ENCODE data around the gene ATAD3A. TPM values are rescaled to one million over a fixed set of nuclear protein-coding genes. Genes with fewer than 3 reads are reported as not detected.

ATAD3A gene
- total RNA-seq, 1 donor from 2014 or later, result 17.9 TPM

- intact Hi-C loops (cut with DNase I), result no loop called here
- ATAC-seq (no peak), DNase-seq (ENCODE audit: missing footprints) (no peak)
Measured at GRCh38 chr1:1534401-1535154, 22.6 kb downstream of the ATAD3A start.

GRCh38 chr1:1535201-1536018, 23.4 kb downstream of the ATAD3A start:
- ATAC-seq (no peak), DNase-seq (ENCODE audit: missing footprints) (no peak)
- intact Hi-C loops (cut with DNase I), result no loop called here

GRCh38 chr1:1536019-1536937, 24.3 kb downstream of the ATAD3A start:
- intact Hi-C loops (cut with DNase I), result no loop called here
- ATAC-seq, result no peak
- DNase-seq (ENCODE audit: missing footprints), result no peak

DNA sequence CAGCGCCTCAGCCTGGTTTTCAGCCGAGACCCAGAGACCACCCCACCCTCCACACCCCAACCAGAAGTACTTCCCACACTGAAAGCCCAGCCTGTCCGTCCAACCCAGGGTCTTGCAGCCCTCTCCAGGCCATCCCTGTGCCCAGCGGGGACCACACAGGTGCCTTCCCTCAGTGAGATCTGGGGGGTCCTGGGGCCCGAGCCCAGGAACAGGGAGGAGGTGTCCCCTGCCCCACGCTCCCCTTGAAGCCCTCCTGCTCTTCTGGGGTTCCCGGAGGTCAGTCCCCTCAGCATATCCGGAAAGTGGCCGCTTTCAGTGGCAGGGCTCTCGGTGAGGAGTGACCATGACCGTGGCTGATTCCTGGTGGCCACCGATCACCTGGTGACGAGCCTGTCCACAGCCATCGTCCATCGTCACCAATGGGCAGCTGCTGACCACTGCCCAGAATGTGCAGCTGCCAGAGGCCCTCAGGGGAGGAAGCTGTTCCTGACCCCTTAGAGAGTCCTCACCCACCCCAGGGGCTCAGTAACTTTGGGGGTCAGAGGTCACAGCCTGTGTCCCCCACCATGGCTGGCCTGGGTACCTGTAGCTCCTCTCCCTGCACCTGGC, 25.1 kb downstream of the ATAD3A start:
- ATAC-seq, result no peak
- DNase-seq (ENCODE audit: missing footprints), result no peak
- intact Hi-C loops (cut with DNase I), result no loop called here

DNA sequence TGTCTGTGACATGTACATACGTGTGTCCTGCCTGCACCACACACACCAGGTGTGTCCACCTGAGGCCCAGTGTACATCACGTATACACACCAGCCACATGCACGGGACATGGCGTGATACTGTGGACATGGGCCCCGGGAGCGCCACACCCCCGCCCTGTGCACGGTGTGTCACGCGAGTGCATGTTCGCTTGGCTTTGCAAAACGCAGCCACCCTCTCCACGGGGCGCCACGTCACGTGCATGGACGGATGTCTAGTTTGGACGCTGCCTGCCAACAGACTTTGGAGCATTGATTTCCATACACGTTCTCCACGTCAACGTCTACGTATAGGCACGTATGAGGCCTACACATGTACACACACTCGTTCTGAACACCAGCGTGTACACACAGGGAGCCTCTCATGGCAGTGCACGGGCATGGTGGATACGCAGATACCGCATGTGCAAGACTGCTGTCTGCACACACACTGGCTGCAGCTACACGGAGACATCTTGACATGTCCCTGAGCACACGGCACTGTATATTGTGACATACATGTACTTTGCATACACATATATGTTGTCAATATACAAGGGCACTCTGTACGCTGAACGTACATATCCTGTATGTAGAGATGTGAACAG, 25.8 kb downstream of the ATAD3A start:
- DNase-seq (ENCODE audit: missing footprints), result no peak
- intact Hi-C loops (cut with DNase I), result no loop called here
- no peak for ATAC-seq

GRCh38 chr1:1538334-1538733, 26.4 kb downstream of the ATAD3A start:
- no peak for DNase-seq (ENCODE audit: missing footprints)
- intact Hi-C loops (cut with DNase I), result no loop called here
- no peak for ATAC-seq

- ATAC-seq (no peak), DNase-seq (ENCODE audit: missing footprints) (no peak)
- intact Hi-C loops (cut with DNase I), result no loop called here
Measured at GRCh38 chr1:1538989-1539309, 27.0 kb downstream of the ATAD3A start.

GRCh38 chr1:1539310-1540089, 27.5 kb downstream of the ATAD3A start:
- ATAC-seq, result no peak
- intact Hi-C loops (cut with DNase I), result no loop called here
- DNase-seq (ENCODE audit: missing footprints), result no peak

DNA sequence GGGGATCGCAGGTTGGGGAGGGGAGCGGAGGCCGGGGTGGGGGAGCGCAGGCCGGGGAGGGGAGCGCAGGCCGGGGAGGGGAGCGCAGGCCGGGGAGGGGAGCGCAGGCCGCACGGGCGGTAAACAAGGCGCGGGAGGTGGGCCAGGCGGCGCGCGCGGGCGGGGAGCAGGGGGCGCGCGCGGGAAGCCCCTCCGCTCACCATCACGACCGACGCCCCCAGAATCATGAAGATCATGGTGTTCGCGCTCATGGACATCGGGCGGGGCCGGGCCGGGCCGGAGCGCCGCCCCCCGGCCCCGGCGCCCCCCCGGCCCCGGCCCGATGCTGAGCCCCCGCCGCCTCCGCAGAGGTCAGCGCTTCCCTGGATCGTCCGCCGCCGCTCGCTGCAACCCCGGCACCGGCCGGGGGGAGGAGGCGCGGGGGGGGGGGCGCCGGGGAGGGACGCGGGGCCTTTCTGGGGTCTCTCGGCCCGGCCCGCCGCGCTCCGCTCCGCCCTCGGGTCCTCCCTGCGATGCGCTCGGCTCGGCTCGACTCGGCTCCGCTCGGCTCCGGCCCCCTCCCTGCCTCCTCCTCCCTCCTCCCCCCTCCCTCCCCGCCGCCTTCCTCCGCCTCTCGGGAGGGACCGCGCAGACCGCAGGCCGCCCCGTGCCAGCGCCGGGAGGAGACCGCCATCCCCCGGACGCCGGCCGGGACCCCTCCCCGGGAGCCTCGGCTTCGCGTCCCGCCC, 28.3 kb downstream of the ATAD3A start, which contains the start of gene TMEM240:
TMEM240 (minus strand) TSS at position 535 of the 728 bp plus-strand sequence; CDS start at position 257, 278 bp downstream.
- DNase-seq (ENCODE audit: missing footprints) (peak; percentile 89), ATAC-seq (peak; percentile 72)
- intact Hi-C loops (cut with DNase I), result no loop called here

DNA sequence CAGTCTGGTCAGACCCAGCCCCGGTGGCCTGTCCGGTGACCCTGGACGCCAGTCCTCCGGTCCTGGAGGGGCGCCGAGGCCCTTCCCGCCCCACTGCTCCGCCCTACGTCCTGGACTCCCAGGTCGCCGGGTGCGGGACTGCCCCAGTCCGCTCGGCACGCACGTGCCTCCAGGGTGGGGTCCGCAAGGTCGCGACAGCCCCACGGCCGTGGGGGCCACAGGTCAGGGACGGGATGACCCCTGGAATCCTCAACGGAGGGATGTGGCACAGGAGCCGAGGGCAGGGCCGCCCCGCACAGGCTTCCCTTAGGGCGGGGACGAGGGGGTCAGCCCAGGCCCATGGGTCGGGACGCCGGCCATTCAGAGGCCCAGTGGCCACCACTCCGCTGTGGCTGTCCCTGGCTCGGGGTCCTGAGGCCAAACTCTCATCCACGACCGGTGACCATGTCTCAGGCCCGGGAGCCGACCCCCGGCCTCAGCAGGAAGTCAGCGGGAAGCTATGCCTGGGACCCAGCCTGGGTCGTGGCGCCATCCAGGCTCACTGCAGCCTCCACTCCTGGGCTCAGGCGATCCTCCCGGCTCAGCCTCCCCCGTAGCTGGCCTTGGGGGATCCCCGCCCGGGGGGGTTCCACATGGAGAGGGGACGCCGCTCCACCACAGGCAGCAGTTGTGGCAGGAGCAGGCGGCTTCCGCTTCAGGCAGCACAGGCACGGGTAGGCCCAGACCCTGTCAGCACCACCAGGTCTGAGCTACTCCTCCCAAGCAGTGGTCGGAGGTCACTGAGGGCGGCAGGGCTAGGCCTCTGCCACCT, 29.1 kb downstream of the ATAD3A start:
- intact Hi-C loops (cut with DNase I), result no loop called here
- no peak for DNase-seq (ENCODE audit: missing footprints)
- peak; percentile 6 for ATAC-seq

DNA sequence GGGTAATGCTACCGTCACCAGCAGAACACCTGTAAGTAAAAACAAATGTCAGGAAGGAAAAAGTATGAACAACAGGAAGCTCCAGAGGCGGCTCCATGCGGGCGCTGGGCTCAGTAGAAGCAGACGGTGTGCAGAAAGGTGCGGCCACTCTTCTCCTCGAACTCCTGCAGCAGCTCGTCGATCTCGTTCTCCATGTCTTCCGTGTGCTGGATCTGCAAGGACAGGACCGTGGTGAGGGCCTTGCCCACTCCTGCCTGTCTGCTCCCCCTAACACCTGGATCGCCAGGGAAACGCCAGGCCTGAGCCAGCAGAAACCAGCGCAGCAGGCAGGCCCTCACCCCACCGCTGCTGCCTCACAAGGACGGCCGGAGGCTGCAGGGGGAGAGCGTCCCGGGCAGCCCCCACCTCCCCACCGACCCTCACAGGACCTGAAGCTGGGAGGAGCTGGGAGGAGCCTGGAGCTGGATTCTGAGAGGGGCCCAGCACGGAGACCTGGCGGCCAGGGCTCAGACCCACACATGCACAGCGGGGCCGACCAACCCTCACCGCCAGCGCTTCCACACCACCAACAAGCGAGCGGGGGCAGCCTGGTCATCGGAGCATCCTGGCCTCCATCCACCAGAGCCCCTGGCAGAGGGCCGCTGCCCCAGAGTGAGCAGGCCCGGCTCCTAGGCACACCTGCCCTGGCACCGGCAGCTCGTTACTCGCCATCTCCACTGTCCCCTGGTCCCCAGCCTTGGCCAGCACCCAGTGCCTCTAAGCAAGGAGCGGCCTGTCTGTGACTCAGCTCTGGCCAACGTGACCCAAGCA, 30.2 kb downstream of the ATAD3A start:
- intact Hi-C loops (cut with DNase I), result no loop called here
- DNase-seq (ENCODE audit: missing footprints) (no peak), ATAC-seq (no peak)

GRCh38 chr1:1542766-1543705, 31.1 kb downstream of the ATAD3A start:
- intact Hi-C loops (cut with DNase I), result no loop called here
- ATAC-seq, result peak; percentile 5
- no peak for DNase-seq (ENCODE audit: missing footprints)

DNA sequence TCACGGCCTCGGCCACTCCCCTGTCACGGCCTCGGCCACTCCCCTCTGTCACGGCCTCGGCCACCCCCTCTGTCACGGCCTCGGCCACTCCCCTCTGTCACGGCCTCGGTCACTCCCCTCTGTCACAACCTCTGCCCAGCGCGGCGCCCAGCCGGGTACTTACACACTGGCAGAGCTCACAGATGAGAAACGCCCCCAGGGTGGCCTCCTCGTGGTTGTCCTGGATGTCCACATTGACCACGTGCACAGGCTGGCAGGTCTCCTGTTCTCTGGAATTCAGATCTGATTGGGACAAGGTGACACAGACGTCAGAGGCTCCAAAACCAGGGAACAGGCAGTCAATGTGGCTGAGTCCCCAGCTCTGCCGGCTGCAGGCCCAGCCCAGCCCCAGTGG, 31.7 kb downstream of the ATAD3A start:
- DNase-seq (ENCODE audit: missing footprints), result peak; percentile 89
- ATAC-seq, result peak; percentile 80
- intact Hi-C loops (cut with DNase I), result no loop called here

DNA sequence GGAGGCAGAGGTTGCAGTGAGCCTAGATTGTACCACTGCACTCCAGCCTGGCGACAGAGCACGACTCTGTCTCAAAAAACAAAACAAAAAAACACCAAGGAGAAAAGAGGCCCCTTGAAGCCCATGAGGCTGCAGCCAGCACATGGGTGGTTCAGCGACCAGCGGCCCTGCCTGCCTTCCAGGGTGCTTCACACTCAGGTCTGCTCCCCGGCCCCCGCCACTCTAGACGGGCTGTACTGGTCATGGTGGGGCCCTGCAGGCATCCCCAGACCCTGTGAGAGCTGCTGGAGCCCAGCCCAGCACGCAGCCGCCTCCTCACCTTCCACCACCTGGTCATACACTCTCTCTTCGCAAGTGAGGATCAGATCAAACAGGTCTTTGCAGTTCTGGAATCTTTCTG, 32.6 kb downstream of the ATAD3A start:
- ATAC-seq, result no peak
- intact Hi-C loops (cut with DNase I), result no loop called here
- DNase-seq (ENCODE audit: missing footprints), result no peak

All from Right ventricle myocardium inferior (tissue), 1 donor.